PC-9 (cell line): ENCODE results near the gene GALNT9.
"Not testable (repeated sequence)": the region's sequence is repeated elsewhere in the genome, so short reads cannot be mapped to it uniquely, and the experiment has no call there.

Experiments
- CTCF ChIP-seq: fragments of 200-600 bp; sonication (generic); conservative IDR thresholded peaks from 2 replicates; pipeline ENCODE4 v1.6.1; 2017; ENCODE audit warnings: mixed run types, antibody characterized with exemption, mild to moderate bottlenecking, moderate library complexity
- EZH2 ChIP-seq: fragments of 200-600 bp; sonication (generic); IDR thresholded peaks from 2 replicates; pipeline ENCODE4 v1.8.0; 2017; ENCODE audit warnings: antibody characterized with exemption, low read depth

GRCh38 chr12:132149526-132149925 lies 179.9 kb downstream of the GALNT9 start:
- not testable (repeated sequence) for TF ChIP-seq CTCF, EZH2
